ENCODE data around the gene AURKA.

- no peak for TF ChIP-seq CTCF (IDR thresholded peaks at IDR 0.05)
- peak in 1 of 2 donors; percentile 72 for TF ChIP-seq POLR2A (IDR thresholded peaks at IDR 0.05)
Measured at GRCh38 chr20:56392132-56392880, at the start of gene AURKA, which contains the start of gene CSTF1.

All from thyroid gland (tissue), 4 donors.